Astrocyte of the cerebellum (primary cell): Measurements from ENCODE around the gene HM13.
"Not testable (repeated sequence)": the region's sequence is repeated elsewhere in the genome, so short reads cannot be mapped to it uniquely, and the experiment has no call there.

Source experiments
- DNase-seq: peaks from one replicate; pipeline ENCODE4 v3.0.0-alpha.2; 2011; ENCODE audit warnings: low read depth
- H3K4me3 ChIP-seq: 2 replicates; pipeline ENCODE4 v1.5.1; 2011; ENCODE audit warnings: mild to moderate bottlenecking, low read depth, low read length, moderate library complexity
- in situ Hi-C: cut with HindIII; loops from 2 replicates; pipeline ENCODE4 v1.10.0; 2017; ENCODE audit warnings: low sequenced_read_pairs
- TF ChIP-seq, protein P1 (sequence below): IDR thresholded peaks from 2 replicates; pipeline ENCODE4 v1.5.1; 2012; ENCODE audit warnings: low read length, low read depth, moderate library complexity, mild to moderate bottlenecking; ENCODE audit errors: missing control alignments

HM13 gene, protein sequence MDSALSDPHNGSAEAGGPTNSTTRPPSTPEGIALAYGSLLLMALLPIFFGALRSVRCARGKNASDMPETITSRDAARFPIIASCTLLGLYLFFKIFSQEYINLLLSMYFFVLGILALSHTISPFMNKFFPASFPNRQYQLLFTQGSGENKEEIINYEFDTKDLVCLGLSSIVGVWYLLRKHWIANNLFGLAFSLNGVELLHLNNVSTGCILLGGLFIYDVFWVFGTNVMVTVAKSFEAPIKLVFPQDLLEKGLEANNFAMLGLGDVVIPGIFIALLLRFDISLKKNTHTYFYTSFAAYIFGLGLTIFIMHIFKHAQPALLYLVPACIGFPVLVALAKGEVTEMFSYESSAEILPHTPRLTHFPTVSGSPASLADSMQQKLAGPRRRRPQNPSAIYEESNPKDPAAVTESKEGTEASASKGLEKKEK

DNA sequence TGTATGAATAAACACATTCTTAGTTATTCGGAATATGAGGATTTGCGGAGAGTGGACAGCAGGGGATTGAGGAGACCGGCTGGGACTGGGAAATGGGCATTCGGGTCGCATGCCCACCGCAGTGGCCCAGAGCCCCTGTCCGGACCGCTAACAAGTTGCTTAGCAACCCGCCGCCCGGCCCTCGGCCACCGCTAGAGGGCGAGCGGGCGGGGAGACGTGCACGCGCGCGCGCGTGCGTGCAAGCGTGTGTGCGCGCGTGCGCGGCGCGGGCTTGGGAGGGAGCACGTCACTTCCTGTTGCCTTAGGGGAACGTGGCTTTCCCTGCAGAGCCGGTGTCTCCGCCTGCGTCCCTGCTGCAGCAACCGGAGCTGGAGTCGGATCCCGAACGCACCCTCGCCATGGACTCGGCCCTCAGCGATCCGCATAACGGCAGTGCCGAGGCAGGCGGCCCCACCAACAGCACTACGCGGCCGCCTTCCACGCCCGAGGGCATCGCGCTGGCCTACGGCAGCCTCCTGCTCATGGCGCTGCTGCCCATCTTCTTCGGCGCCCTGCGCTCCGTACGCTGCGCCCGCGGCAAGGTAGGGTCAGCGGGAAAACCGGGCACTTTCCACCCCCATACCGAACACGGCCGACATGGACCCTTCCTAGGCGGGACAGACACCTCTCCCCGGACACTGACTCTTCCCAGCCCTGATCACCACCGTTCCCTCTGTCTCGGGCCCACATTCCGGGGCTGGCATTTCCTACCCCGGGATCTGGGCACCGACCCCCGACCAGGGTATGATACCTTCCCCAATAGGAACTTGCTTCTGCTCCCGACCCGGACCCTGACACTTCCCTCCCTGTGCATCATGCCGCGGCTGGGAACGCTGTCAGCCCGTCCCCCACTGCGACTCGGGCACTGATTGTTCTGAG, at the start of gene HM13:
Gene HM13, plus strand, starts transcription at position 289 of the 918 bp plus-strand sequence. Its CDS starts 110 bp downstream, at position 399.
- H3K4me3 ChIP-seq = peak within 1 kb of the TSS; percentile 96
- peak; percentile 85 for DNase-seq
- in situ Hi-C loops = no loop called here
- TF ChIP-seq, protein P1, sequence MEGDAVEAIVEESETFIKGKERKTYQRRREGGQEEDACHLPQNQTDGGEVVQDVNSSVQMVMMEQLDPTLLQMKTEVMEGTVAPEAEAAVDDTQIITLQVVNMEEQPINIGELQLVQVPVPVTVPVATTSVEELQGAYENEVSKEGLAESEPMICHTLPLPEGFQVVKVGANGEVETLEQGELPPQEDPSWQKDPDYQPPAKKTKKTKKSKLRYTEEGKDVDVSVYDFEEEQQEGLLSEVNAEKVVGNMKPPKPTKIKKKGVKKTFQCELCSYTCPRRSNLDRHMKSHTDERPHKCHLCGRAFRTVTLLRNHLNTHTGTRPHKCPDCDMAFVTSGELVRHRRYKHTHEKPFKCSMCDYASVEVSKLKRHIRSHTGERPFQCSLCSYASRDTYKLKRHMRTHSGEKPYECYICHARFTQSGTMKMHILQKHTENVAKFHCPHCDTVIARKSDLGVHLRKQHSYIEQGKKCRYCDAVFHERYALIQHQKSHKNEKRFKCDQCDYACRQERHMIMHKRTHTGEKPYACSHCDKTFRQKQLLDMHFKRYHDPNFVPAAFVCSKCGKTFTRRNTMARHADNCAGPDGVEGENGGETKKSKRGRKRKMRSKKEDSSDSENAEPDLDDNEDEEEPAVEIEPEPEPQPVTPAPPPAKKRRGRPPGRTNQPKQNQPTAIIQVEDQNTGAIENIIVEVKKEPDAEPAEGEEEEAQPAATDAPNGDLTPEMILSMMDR = peak; percentile 95

DNA sequence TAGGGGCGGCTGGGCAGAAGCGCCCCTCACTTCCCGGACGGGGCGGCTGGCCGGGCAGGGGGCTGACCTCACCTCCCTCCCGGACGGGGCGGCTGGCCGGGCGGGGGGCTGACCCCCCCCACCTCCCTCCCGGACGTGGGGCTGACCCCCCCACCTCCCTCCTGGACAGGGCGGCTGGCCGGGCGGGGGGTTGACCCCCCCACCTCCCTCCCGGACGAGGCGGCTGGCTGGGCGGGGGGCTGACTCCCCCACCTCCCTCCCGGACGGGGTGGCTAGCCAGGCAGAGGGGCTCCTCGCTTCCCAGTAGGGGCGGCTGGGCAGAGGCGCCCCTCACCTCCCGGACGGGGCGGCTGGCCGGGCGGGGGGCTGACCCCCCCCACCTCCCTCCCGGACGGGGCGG, 43.3 kb upstream of the HM13 start:
- DNase-seq, in situ Hi-C loops, H3K4me3 ChIP-seq: not testable (repeated sequence)

DNA sequence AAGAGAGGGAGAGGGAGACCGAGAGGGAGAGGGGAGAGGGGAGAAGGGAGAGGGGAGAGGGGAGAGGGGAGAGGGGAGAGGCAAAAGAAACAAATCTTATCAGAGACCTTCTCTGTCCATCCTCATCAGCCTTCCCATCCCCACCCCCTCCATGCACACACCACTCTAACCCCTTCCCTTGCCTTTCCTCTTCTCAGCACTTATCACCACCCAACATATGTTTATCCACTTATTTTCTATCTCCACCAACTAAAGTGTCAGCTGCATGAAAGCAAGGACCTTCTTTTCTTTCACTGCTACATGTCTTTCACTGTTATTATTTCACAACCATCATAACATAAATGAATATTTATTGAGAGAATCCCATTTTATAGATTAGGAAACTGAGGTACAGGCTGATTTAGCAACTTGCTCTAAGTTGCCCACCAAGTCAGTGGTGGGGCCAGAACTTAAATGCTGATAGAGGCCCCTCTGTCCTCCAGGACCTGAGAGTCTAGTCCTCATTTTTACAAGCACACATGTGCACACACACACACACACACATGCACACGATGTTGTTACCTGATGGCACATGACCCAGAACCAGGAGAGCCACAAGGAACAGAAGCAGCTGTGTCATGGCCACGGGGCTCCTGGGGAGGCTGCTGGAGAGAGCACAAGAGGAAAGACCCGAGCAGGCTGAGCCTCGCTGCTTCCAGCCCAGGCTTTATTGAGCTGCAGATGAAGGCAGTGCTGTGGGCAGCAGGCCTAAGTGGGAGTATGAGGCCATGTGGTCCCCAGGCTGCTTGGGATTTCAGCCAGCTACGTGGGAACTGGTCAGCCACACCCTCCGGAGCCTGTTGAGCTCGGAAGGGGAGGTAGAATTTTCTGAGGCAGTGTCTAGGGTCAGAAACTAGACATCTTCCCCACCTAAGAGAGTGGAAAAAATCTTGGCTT, 41.6 kb upstream of the HM13 start:
- no peak overlapping the region for H3K4me3 ChIP-seq
- in situ Hi-C loops = no loop called here
- DNase-seq = no peak
- TF ChIP-seq, protein P1 = no peak

DNA sequence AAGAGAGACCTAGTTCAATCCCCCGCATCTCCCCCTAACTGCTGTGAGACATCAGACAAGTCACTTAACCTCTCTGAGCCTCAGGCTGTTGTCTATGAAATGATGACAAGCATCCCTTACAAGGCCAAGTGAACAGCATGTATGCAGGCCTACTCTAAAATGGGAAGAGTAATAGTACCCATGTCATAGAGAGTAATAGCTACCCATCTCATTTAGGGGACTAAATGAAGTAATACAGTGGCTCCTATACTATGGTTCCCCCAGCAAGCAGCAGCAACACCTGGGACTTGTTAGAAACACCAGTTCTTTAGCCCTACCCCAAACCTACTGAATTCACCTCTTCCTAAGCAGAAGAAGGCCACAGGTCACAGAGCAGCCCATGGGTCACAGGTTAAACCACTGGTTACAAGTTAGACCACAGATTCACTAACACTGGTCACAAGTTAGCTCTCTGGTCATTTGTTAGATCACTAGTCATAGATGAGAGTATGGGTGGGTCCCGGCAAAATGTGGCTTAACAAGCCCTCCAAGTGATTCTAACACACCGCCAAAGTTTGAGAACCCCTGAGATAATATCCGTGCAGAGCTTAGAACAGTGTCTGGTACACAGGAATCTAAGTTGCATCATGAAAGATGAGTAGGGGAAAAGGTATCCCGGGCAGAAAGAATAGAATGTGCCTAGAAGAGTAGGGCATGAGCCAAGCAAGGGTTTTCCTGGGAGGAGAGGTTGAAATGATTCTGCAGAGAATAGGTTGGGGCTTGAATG, 40.7 kb upstream of the HM13 start:
- in situ Hi-C loops = no loop called here
- H3K4me3 ChIP-seq = no peak overlapping the region
- TF ChIP-seq, protein P1 = no peak
- no peak for DNase-seq

DNA sequence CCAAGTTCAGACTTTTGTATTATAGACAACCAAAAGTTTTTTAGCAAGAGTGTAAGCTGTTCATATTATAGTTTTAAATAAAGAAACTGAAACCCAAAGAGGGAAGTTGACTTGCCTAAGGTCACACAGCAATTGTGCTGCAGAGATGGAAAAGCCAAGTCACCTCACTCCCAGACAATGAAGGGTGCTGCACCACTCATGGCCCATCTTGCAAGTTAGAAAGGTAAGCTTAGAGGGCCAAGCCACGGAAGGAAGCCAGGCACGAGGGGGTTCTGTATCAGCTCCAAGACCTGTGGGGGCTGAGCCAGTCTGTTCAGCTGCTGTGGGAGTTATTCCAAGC, 40.2 kb upstream of the HM13 start:
- in situ Hi-C loops = no loop called here
- DNase-seq = no peak
- TF ChIP-seq, protein P1 = no peak
- no peak overlapping the region for H3K4me3 ChIP-seq

DNA sequence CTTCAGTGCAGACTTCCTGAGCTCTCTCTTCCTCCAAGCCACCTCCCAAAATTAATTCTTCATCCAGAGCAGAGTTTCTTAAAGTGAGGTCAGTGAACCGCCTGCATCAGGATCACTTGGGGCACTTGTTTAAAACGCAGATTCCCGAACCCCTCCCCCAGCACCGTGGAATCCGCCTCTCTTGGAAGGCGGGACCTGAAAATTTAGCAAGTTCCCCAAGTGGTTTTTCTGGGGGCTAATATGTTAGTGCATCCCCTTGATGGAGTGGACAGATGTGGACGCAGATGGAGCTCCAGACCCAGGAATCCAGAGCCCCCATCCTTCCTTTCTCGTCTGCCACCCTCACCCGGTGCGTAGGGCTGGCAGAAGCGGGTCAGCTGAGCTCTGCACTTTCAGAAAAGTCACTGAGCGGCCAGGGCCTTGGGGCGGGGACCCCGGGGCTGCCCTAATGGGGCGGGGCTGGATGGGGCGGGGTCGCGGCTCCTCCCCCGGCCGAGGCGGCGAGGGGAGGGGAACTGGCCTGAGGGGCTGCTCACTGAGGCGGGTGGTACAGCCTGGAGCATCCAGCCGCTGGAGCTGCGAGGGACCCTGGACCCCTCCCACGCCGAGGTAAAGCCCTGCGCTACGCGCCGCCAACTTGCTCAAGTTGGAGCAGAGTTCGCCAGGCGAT, 39.3 kb upstream of the HM13 start, which contains the start of the genes DEFB124 and REM1:
Gene DEFB124, minus strand, starts transcription at position 370 of the 670 bp plus-strand sequence. CDS start 2,114 bp downstream, outside the sequence.
Gene REM1, plus strand, starts transcription at position 531 of the 670 bp plus-strand sequence. CDS start 1,158 bp downstream, outside the sequence.
- DNase-seq = no peak
- in situ Hi-C loops = no loop called here
- TF ChIP-seq, protein P1 = no peak
- no peak within 1 kb of the TSS for H3K4me3 ChIP-seq
